Kidney (tissue), 14 donors: ENCODE measurements around the gene MED17. TPM values are rescaled to one million over a fixed set of nuclear protein-coding genes. Genes with fewer than 3 reads are reported as not detected.
A peak's percentile ranks its signal among the peaks of the same experiment; 100 is the strongest.

Experiments
- DNase-seq, 5 donors: peaks; one replicate each; pipeline ENCODE4 v3.0.0-alpha.2; 2013 to 2020
- FAIRE-seq: peaks from 2 replicates; lab custom pipeline; 2012; peaks lifted over from hg19 to GRCh38; lab: Jason Lieb, UNC
- H3K27ac ChIP-seq, 2 donors: one replicate each; pipeline ENCODE4 v1.7.0; 2013; ENCODE audit warnings: low read depth in 2 of 2, low read length in 2 of 2, inconsistent platforms in 1 of 2
- H3K27me3 ChIP-seq: one replicate; pipeline ENCODE4 v1.7.1; 2013; ENCODE audit warnings: low read length, inconsistent platforms; ENCODE audit not compliant: control insufficient read depth, insufficient read depth
- H3K36me3 ChIP-seq, 3 donors: one replicate each; pipeline versions ENCODE4 v1.7.0 to v1.7.1; 2013; ENCODE audit warnings: low read length in 3 of 3, control low read depth in 1 of 3, inconsistent platforms in 1 of 3; ENCODE audit not compliant: insufficient read depth in 3 of 3, control insufficient read depth in 2 of 3
- H3K4me1 ChIP-seq, 3 donors: one replicate each; pipeline versions ENCODE4 v1.7.0 to v1.7.1; 2013; ENCODE audit warnings: low read length in 3 of 3, inconsistent platforms in 1 of 3, low read depth in 1 of 3; ENCODE audit not compliant: control insufficient read depth in 2 of 3, insufficient read depth in 2 of 3
- H3K4me3 ChIP-seq, 3 donors: one replicate each; pipeline versions ENCODE4 v1.7.0 to v1.8.1; 2013; ENCODE audit warnings: low read length in 3 of 3, control low read depth in 1 of 3, inconsistent platforms in 1 of 3
- H3K9ac ChIP-seq, 3 donors: one replicate each; pipeline versions ENCODE4 v1.7.0 to v1.7.1; 2013; ENCODE audit warnings: low read length in 3 of 3, control low read depth in 1 of 3, inconsistent platforms in 1 of 3
- H3K9me3 ChIP-seq, 3 donors: one replicate each; pipeline versions ENCODE4 v1.7.0 to v1.7.1; 2013; ENCODE audit warnings: low read length in 3 of 3, control low read depth in 1 of 3, inconsistent platforms in 1 of 3; ENCODE audit not compliant: control insufficient read depth in 2 of 3, insufficient read depth in 1 of 3
- CTCF ChIP-seq: IDR thresholded peaks from 3 replicates; pipeline ENCODE4 v1.5.1; 2012; ENCODE audit warnings: mild to moderate bottlenecking, moderate library complexity, borderline replicate concordance; ENCODE audit not compliant: insufficient read depth; ENCODE audit errors: extremely low read depth
- intact Hi-C: fragments of 100-400 bp; cut with DNase I; formaldehyde crosslinking; loops from one replicate; pipeline ENCODE4 v1.11.1; 2022
- polyA plus RNA-seq: library from polyadenylated mRNA; stranded (reverse); fragments of 350-450 nt; fragmentation: Illumina TruSeq; extraction: RNeasy Lipid Tissue Mini Kit (QIAGEN cat#74804); gene quantifications from one replicate; pipeline ENCODE4 v1.2.3, GENCODE V29; 2014; ENCODE audit warnings: low read depth, low replicate concordance; ENCODE audit not compliant: insufficient read depth
- total RNA-seq: library from RNA; stranded (reverse); fragmentation: NEBNext Ultra II Directional; extraction: Animal tissue kit (Norgen Biotek cat#: 25700); gene quantifications from one replicate; pipeline ENCODE4 v1.2.1, GENCODE V29; 2021
- donor health status: control.
- donor health status: control.
- donor health status: control.
- donor health status: control.
- donor health status: control.
- donor health status: DM: yes; HTN: yes; CAD: no.
- donor health status: Normal renal cell carcinoma (clear cell type).

MED17 gene
- total and polyA plus RNA-seq, 2 donors from 2014 or later, result 11.7 to 35.4 TPM

- Histone ChIP-seq H3K36me3 (no peaks in the 10 kb centered on the region), H3K27ac (no peak overlapping the region), H3K9me3 (no peaks in the 10 kb centered on the region), H3K27me3 (no peaks in the 10 kb centered on the region), H3K4me1 (no peaks in the 10 kb centered on the region), H3K9ac (no peak overlapping the region), H3K4me3 (no peak overlapping the region)
- no peak for TF ChIP-seq CTCF
- FAIRE-seq, result no peak
- intact Hi-C loops, result no loop called here
- DNase-seq, result peak in 1 of 5 donors; percentile 7
Measured at GRCh38 chr11:93841446-93841845, 57.4 kb downstream of the MED17 start.

- intact Hi-C loops, result no loop called here
- H3K4me1 ChIP-seq, result no peaks in the 10 kb centered on the region
- no peak overlapping the region for H3K4me3 ChIP-seq
- H3K9ac ChIP-seq, result no peak overlapping the region
- no peaks in the 10 kb centered on the region for H3K27me3 ChIP-seq
- no peaks in the 10 kb centered on the region for H3K9me3 ChIP-seq
- H3K27ac ChIP-seq, result no peak overlapping the region
- no peak for FAIRE-seq
- peak in 1 of 5 donors; percentile 4 for DNase-seq
- H3K36me3 ChIP-seq, result no peaks in the 10 kb centered on the region
- no peak for TF ChIP-seq CTCF
Measured at GRCh38 chr11:93842034-93842433, 58.0 kb downstream of the MED17 start.

GRCh38 chr11:93842461-93842860 is 58.4 kb downstream of the MED17 start:
- no peaks in the 10 kb centered on the region for H3K4me1 ChIP-seq
- DNase-seq (peak in 1 of 5 donors; percentile 11), FAIRE-seq (no peak)
- intact Hi-C loops, result no loop called here
- H3K9me3 ChIP-seq, result no peaks in the 10 kb centered on the region
- no peak overlapping the region for H3K9ac ChIP-seq
- no peak overlapping the region for H3K4me3 ChIP-seq
- no peak overlapping the region for H3K27ac ChIP-seq
- H3K27me3 ChIP-seq, result no peaks in the 10 kb centered on the region
- no peak for TF ChIP-seq CTCF
- no peaks in the 10 kb centered on the region for H3K36me3 ChIP-seq

- no peaks in the 10 kb centered on the region for H3K4me1 ChIP-seq
- no peak for FAIRE-seq
- no peaks in the 10 kb centered on the region for H3K9me3 ChIP-seq
- H3K27me3 ChIP-seq, result no peaks in the 10 kb centered on the region
- intact Hi-C loops, result no loop called here
- TF ChIP-seq CTCF, result no peak
- H3K36me3 ChIP-seq, result no peaks in the 10 kb centered on the region
- DNase-seq, result peak in 1 of 5 donors; percentile 2
- H3K4me3 ChIP-seq, result no peak overlapping the region
- no peak overlapping the region for H3K9ac ChIP-seq
- H3K27ac ChIP-seq, result no peak overlapping the region
Measured at GRCh38 chr11:93843906-93844305, 59.8 kb downstream of the MED17 start.
